ENCODE results near the gene CDK5RAP2. TPM values are rescaled to one million over a fixed set of nuclear protein-coding genes. Genes with fewer than 3 reads are reported as not detected.

CDK5RAP2 gene
- total RNA-seq, 1 donor from 2014 or later = 27.4 TPM

GRCh38 chr9:120368799-120369198 lies 211.2 kb downstream of the CDK5RAP2 start:
- no peak for ATAC-seq
- DNase-seq (ENCODE audit: low spot score) = no peak

- no peak for DNase-seq (ENCODE audit: low spot score)
- ATAC-seq = peak; percentile 60
These were observed 213.3 kb downstream of the CDK5RAP2 start for GRCh38 chr9:120366644-120367019.

GRCh38 chr9:120365386-120365785 lies 214.6 kb downstream of the CDK5RAP2 start:
- no peak for ATAC-seq
- peak; percentile 1 for DNase-seq (ENCODE audit: low spot score)

- ATAC-seq (no peak), DNase-seq (ENCODE audit: low spot score) (no peak)
These were observed 216.3 kb downstream of the CDK5RAP2 start for GRCh38 chr9:120363697-120364096.

GRCh38 chr9:120362446-120362845 lies 217.5 kb downstream of the CDK5RAP2 start:
- no peak for DNase-seq (ENCODE audit: low spot score)
- ATAC-seq = no peak

- ATAC-seq = no peak
- DNase-seq (ENCODE audit: low spot score) = no peak
These were observed 218.4 kb downstream of the CDK5RAP2 start for GRCh38 chr9:120361551-120361950.

- DNase-seq (ENCODE audit: low spot score) (no peak), ATAC-seq (no peak)
These were observed 219.5 kb downstream of the CDK5RAP2 start for GRCh38 chr9:120360510-120360909.

GRCh38 chr9:120360046-120360445 lies 219.9 kb downstream of the CDK5RAP2 start:
- no peak for DNase-seq (ENCODE audit: low spot score)
- no peak for ATAC-seq

GRCh38 chr9:120358877-120359276 lies 221.1 kb downstream of the CDK5RAP2 start:
- ATAC-seq (no peak), DNase-seq (ENCODE audit: low spot score) (no peak)

- no peak for DNase-seq (ENCODE audit: low spot score)
- no peak for ATAC-seq
These were observed 226.5 kb downstream of the CDK5RAP2 start for GRCh38 chr9:120353506-120353905.

GRCh38 chr9:120351106-120351505 lies 228.9 kb downstream of the CDK5RAP2 start:
- DNase-seq (ENCODE audit: low spot score) (no peak), ATAC-seq (no peak)

- DNase-seq (ENCODE audit: low spot score) (peak; percentile 24), ATAC-seq (no peak)
These were observed 229.4 kb downstream of the CDK5RAP2 start for GRCh38 chr9:120350596-120350995.

- peak; percentile 96 for ATAC-seq
- DNase-seq (ENCODE audit: low spot score) = peak; percentile 50
These were observed 231.0 kb downstream of the CDK5RAP2 start for GRCh38 chr9:120348951-120349429.

- ATAC-seq (no peak), DNase-seq (ENCODE audit: low spot score) (peak; percentile 22)
These were observed 234.6 kb downstream of the CDK5RAP2 start for GRCh38 chr9:120345379-120345778.

- DNase-seq (ENCODE audit: low spot score) (no peak), ATAC-seq (no peak)
These were observed 235.7 kb downstream of the CDK5RAP2 start for GRCh38 chr9:120344230-120344629.

- no peak for ATAC-seq
- no peak for DNase-seq (ENCODE audit: low spot score)
These were observed 236.6 kb downstream of the CDK5RAP2 start for GRCh38 chr9:120343416-120343815.

Other genes with a start within 250 kb of the CDK5RAP2 start
- 26.4 TPM for gene MEGF9, start 134.3 kb upstream of the CDK5RAP2 start, total RNA-seq
- 46.2 TPM for gene FBXW2, start 213.2 kb upstream of the CDK5RAP2 start, total RNA-seq